ENCODE measurements around the gene DDB1. TPM values are rescaled to one million over a fixed set of nuclear protein-coding genes. Genes with fewer than 3 reads are reported as not detected.

Gene DDB1
- polyA plus RNA-seq, 1 of the 3 experiments (the other 2 are of a cell fraction): 170 TPM

GRCh38 chr11:61358566-61358965, 25.7 kb upstream of the DDB1 start:
- peaks cover 36% of the 10 kb centered on the region for H3K79me2 ChIP-seq (ENCODE audit: insufficient read depth)
- peaks cover 3 to 7% of the 10 kb centered on the region in 2 experiments for H3K36me3 ChIP-seq (replicated peaks in 1 of 2; ENCODE audit: control insufficient read depth in 1 of 2, insufficient read depth in 2 of 2, low read length in 1 of 2)
- 97% methylated on average over 11 of the region's 11 CpGs for WGBS (ENCODE audit: low lambda C conversion rate)
- CTCF ChIA-PET: interaction anchor here (0.9 to 5.8 kb wide), 2 partner anchors 17 to 22 kb away, joined by 3 to 29 read pairs; no protein-coding TSS in a partner anchor
- H3K9me3 ChIP-seq: no peaks in the 10 kb centered on the region
- POLR2A ChIA-PET: interaction anchor here (1.8 kb wide), 1 partner anchor 22 kb away, joined by 4 read pairs; no protein-coding TSS in a partner anchor
- no peak overlapping the region for H3K4me3 ChIP-seq (ENCODE audit: low read depth in 2 of 2, low read length in 1 of 2)
- no peaks in the 10 kb centered on the region for H3K9me2 ChIP-seq
- peaks cover 6% of the 10 kb centered on the region for H3F3A ChIP-seq (replicated peaks; ENCODE audit: insufficient read depth)
- H2AFZ ChIP-seq (ENCODE audit: low read depth): no peak overlapping the region
- no peak for DNase-seq
- H4K20me1 ChIP-seq (ENCODE audit: insufficient read depth): no peaks in the 10 kb centered on the region
- no peak overlapping the region for H3K27ac ChIP-seq (ENCODE audit: low read depth in 2 of 2, low read length in 1 of 2)
- H3K27me3 ChIP-seq (ENCODE audit: insufficient read depth): no peaks in the 10 kb centered on the region
- peaks cover 5 to 14% of the 10 kb centered on the region in 2 experiments; a peak in 3 of 4 replicates for H3K4me1 ChIP-seq (ENCODE audit: control insufficient read depth in 1 of 2, insufficient read depth in 2 of 2, low read depth in 1 of 2, low read length in 1 of 2)
- H3K9ac ChIP-seq: no peak overlapping the region
- TF ChIP-seq FOXJ3 (CRISPR knock-in tag; IDR thresholded peaks at IDR 0.05) (no peak), TEAD4 (IDR thresholded peaks at IDR 0.05; ENCODE audit: borderline replicate concordance, insufficient read depth) (no peak), FOXM1 (IDR thresholded peaks at IDR 0.05; ENCODE audit: low read depth) (no peak), MEF2A (IDR thresholded peaks at IDR 0.05; ENCODE audit: borderline replicate concordance, low read depth) (no peak), POLR2AphosphoS5 (IDR thresholded peaks at IDR 0.05; ENCODE audit: low read depth, low read length) (no peak), SIN3A (IDR thresholded peaks at IDR 0.05; ENCODE audit: borderline replicate concordance, low read depth, low read length) (no peak)
- no peak overlapping the region for H3K4me2 ChIP-seq

- no peak for DNase-seq
- H3K4me2 ChIP-seq: no peak overlapping the region
- H4K20me1 ChIP-seq (ENCODE audit: insufficient read depth): no peaks in the 10 kb centered on the region
- H3K9ac ChIP-seq: no peak overlapping the region
- peaks cover 0 to 14% of the 10 kb centered on the region in 2 experiments; a peak in 1 of 4 replicates for H3K4me1 ChIP-seq (ENCODE audit: control insufficient read depth in 1 of 2, insufficient read depth in 2 of 2, low read depth in 1 of 2, low read length in 1 of 2)
- peaks cover 6% of the 10 kb centered on the region for H3F3A ChIP-seq (replicated peaks; ENCODE audit: insufficient read depth)
- no peak overlapping the region for H3K27ac ChIP-seq (ENCODE audit: low read depth in 2 of 2, low read length in 1 of 2)
- no peak for TF ChIP-seq JUND (IDR thresholded peaks at IDR 0.05)
- TF ChIP-seq EP300 (IDR thresholded peaks at IDR 0.05; ENCODE audit: borderline replicate concordance in 1 of 2, low read depth in 1 of 2, low read length in 1 of 2): no peak
- no peak for TF ChIP-seq IRF3 (IDR thresholded peaks at IDR 0.05; ENCODE audit: low read depth, low read length)
- TF ChIP-seq TEAD4 (IDR thresholded peaks at IDR 0.05; ENCODE audit: borderline replicate concordance, insufficient read depth): no peak
- no peak for TF ChIP-seq YY1 (IDR thresholded peaks at IDR 0.05; ENCODE audit: low read depth)
- no peaks in the 10 kb centered on the region for H3K9me2 ChIP-seq
- H3K4me3 ChIP-seq (ENCODE audit: low read depth in 2 of 2, low read length in 1 of 2): no peak overlapping the region
- CTCF ChIA-PET: interaction anchor here (0.7 to 5.8 kb wide), 4 partner anchors 16 to 28 kb away, joined by 3 to 29 read pairs (median 4); no protein-coding TSS in a partner anchor
- no peak overlapping the region for H2AFZ ChIP-seq (ENCODE audit: low read depth)
- no peaks in the 10 kb centered on the region for H3K27me3 ChIP-seq (ENCODE audit: insufficient read depth)
- peaks cover 29% of the 10 kb centered on the region for H3K79me2 ChIP-seq (ENCODE audit: insufficient read depth)
- no peaks in the 10 kb centered on the region for H3K9me3 ChIP-seq
- POLR2A ChIA-PET: interaction anchor here (0.9 to 1.8 kb wide), 2 partner anchors 21 to 24 kb away, joined by 3 to 4 read pairs; no protein-coding TSS in a partner anchor
- H3K36me3 ChIP-seq (replicated peaks in 1 of 2; ENCODE audit: control insufficient read depth in 1 of 2, insufficient read depth in 2 of 2, low read length in 1 of 2): peaks cover 5 to 10% of the 10 kb centered on the region in 2 experiments
- WGBS (ENCODE audit: low lambda C conversion rate): 99% methylated on average over 6 of the region's 6 CpGs
These were observed 25.0 kb upstream of the DDB1 start for GRCh38 chr11:61357894-61358239.

Measured in SK-N-SH (cell line).